HepG2 (cell line): ENCODE results near the gene SLC6A8. TPM values are rescaled to one million over a fixed set of nuclear protein-coding genes. Genes with fewer than 3 reads are reported as not detected.

Experiments used
- AKAP8 ChIP-seq: sonication (generic); formaldehyde crosslinking; IDR thresholded peaks from 2 replicates; pipeline ENCODE4 v1.5.1; 2020; ENCODE audit warnings: mild to moderate bottlenecking, missing genetic modification reagents
- HMGXB4 ChIP-seq, 2 experiments: sonication (generic) in 1 of 2; formaldehyde crosslinking in 1 of 2; IDR thresholded peaks; 2 replicates each; pipeline versions ENCODE4 v1.4.0 to v1.6.1; 2018 to 2020; ENCODE audit warnings: missing genetic modification reagents in 2 of 2, borderline replicate concordance in 1 of 2, low read depth in 1 of 2, mild to moderate bottlenecking in 1 of 2, missing biosample characterization in 1 of 2
- HNRNPK ChIP-seq: fragments of 200-400 bp; formaldehyde crosslinking; IDR thresholded peaks from 2 replicates; pipeline ENCODE4 v1.6.1; 2018; ENCODE audit warnings: low read length, low read depth, moderate library complexity, mild to moderate bottlenecking; ENCODE audit not compliant: poor library complexity, severe bottlenecking
- NFE2L1 ChIP-seq: sonication (generic); formaldehyde crosslinking; IDR thresholded peaks from 2 replicates; pipeline ENCODE4 v1.4.0; 2020; ENCODE audit warnings: missing genetic modification reagents, mild to moderate bottlenecking, borderline replicate concordance
- PHF21A ChIP-seq: sonication (generic); formaldehyde crosslinking; IDR thresholded peaks from 2 replicates; pipeline ENCODE4 v1.5.0; 2020; ENCODE audit warnings: mild to moderate bottlenecking, missing genetic modification reagents
- POLR2A ChIP-seq, 2 experiments: IDR thresholded peaks; 2 replicates each; pipeline ENCODE4 v1.6.1; 2011; ENCODE audit warnings: low read depth in 2 of 2, low read length in 2 of 2, mild to moderate bottlenecking in 1 of 2, moderate library complexity in 1 of 2; ENCODE audit not compliant: insufficient read depth in 1 of 2
- RBFOX2 ChIP-seq: fragments of 200-400 bp; formaldehyde crosslinking; IDR thresholded peaks from 2 replicates; pipeline ENCODE4 v1.6.1; 2017; ENCODE audit warnings: low read depth, mild to moderate bottlenecking, low read length
- STAG1 ChIP-seq: sonication (generic); formaldehyde crosslinking; IDR thresholded peaks from 2 replicates; pipeline ENCODE4 v1.4.0; 2020; ENCODE audit warnings: missing genetic modification reagents
- STAT6 ChIP-seq: sonication (generic); formaldehyde crosslinking; IDR thresholded peaks from 2 replicates; pipeline ENCODE4 v1.4.0; 2020; ENCODE audit warnings: missing genetic modification reagents, mild to moderate bottlenecking, borderline replicate concordance
- UBTF ChIP-seq: sonication (generic); formaldehyde crosslinking; IDR thresholded peaks from 2 replicates; pipeline ENCODE4 v1.4.0; 2020; ENCODE audit warnings: mild to moderate bottlenecking, missing genetic modification reagents
- ZC3H4 ChIP-seq: sonication (generic); formaldehyde crosslinking; IDR thresholded peaks from 2 replicates; pipeline ENCODE4 v1.4.0; 2020; ENCODE audit warnings: missing genetic modification reagents, borderline replicate concordance
- ZKSCAN8 ChIP-seq: IDR thresholded peaks from 2 replicates; pipeline ENCODE4 v1.6.1; 2016; ENCODE audit warnings: borderline replicate concordance, missing genetic modification reagents, missing compliant biosample characterization
- ZNF292 ChIP-seq: sonication (generic); formaldehyde crosslinking; IDR thresholded peaks from 2 replicates; pipeline ENCODE4 v1.8.1; 2022; ENCODE audit warnings: mild to moderate bottlenecking, low read depth, missing genetic modification reagents, borderline replicate concordance
- ZNF576 ChIP-seq: sonication (generic); formaldehyde crosslinking; IDR thresholded peaks from 2 replicates; pipeline ENCODE4 v1.4.0; 2020; ENCODE audit warnings: mild to moderate bottlenecking, missing genetic modification reagents
- ZNF687 ChIP-seq: sonication (generic); formaldehyde crosslinking; IDR thresholded peaks from 2 replicates; pipeline ENCODE4 v1.5.1; 2020; ENCODE audit warnings: mild to moderate bottlenecking, missing genetic modification reagents, moderate library complexity
- polyA plus RNA-seq, 8 experiments: library from polyadenylated mRNA; depleted of rRNA in 3 of 8; stranded (reverse) in 7 of 8; unstranded in 1 of 8; fragments of >200 nt; fragmentation: Illumina TruSeq in 4 of 8; extraction: Trizol in 4 of 8; gene quantifications; 2 replicates each; pipeline versions ENCODE4 v1.2.1 to v1.2.3, GENCODE V29; 2011 to 2016; ENCODE audit warnings: low read depth in 4 of 8, missing spikeins in 1 of 8, mixed read lengths in 1 of 8; ENCODE audit not compliant: insufficient read depth in 1 of 8
- total RNA-seq, 5 experiments: library from RNA; depleted of rRNA; stranded (reverse); fragments of >200 nt; fragmentation: Illumina TruSeq; extraction: Trizol; gene quantifications; 2 replicates each; pipeline ENCODE4 v1.2.3, GENCODE V29; 2016; ENCODE audit warnings: low read depth in 1 of 5

Gene SLC6A8
- total and polyA plus RNA-seq, 2 of the 13 experiments (the other 11 are each of a cell fraction or from before 2014, with no cell fraction given) = 13.9 to 176 TPM

- TF ChIP-seq AKAP8 (CRISPR knock-in tag) = no peak
- TF ChIP-seq HMGXB4 (CRISPR knock-in tag; IDR thresholded peaks at IDR 0.05; ENCODE audit: borderline replicate concordance in 1 of 2, low read depth in 1 of 2) = peak in 1 of 2 experiments; percentile 30; a peak in 1 of 4 replicates
- peak; percentile 76; the same call in 1 of the 2 replicates for TF ChIP-seq RBFOX2
- no peak for TF ChIP-seq STAT6
- TF ChIP-seq ZKSCAN8 (CRISPR knock-in tag) = no peak
- peak; percentile 31 for TF ChIP-seq HNRNPK
- TF ChIP-seq ZNF687 = peak; percentile 13; the same call in 1 of the 2 replicates
- no peak for TF ChIP-seq NFE2L1 (CRISPR knock-in tag)
- peak in 1 of 2 experiments; percentile 50; a peak in 1 of 4 replicates for TF ChIP-seq POLR2A (IDR thresholded peaks at IDR 0.05; ENCODE audit: insufficient read depth in 1 of 2, low read depth in 2 of 2, low read length in 2 of 2)
- no peak for TF ChIP-seq ZNF576 (CRISPR knock-in tag)
- no peak for TF ChIP-seq ZNF292 (CRISPR knock-in tag)
- peak; percentile 24; the same call in 1 of the 2 replicates for TF ChIP-seq UBTF (CRISPR knock-in tag)
- 0 out of 2 replicates have a peak, but pooled peaks have one; percentile 19 for TF ChIP-seq STAG1 (CRISPR knock-in tag)
- TF ChIP-seq ZC3H4 (CRISPR knock-in tag) = no peak
- 0 out of 2 replicates have a peak, but pooled peaks have one; percentile 19 for TF ChIP-seq PHF21A (CRISPR knock-in tag)
Observed at GRCh38 chrX:153687121-153688039, at the start of gene SLC6A8 (continued).
